NCI-H146 (cell line): ENCODE measurements around the gene BHMT.
"Not testable (repeated sequence)": the region's sequence is repeated elsewhere in the genome, so short reads cannot be mapped to it uniquely, and the experiment has no call there.

Source experiments
- DNase-seq: peaks from one replicate; lab custom pipeline; 2025; lab: John Stamatoyannopoulos, UW

Gene BHMT

GRCh38 chr5:79172269-79172668 lies 60.7 kb downstream of the BHMT start:
- no peak for DNase-seq

- peak; percentile 52 for DNase-seq
Measured at GRCh38 chr5:79173626-79174025, 62.0 kb downstream of the BHMT start.

- DNase-seq = not testable (repeated sequence)
Measured at GRCh38 chr5:79180449-79180848, 68.8 kb downstream of the BHMT start.

- DNase-seq = no peak
Measured at GRCh38 chr5:79181419-79182022, 69.9 kb downstream of the BHMT start.
